GM19238 (cell line): Measurements from ENCODE around the gene ZNF300.
"Not testable (repeated sequence)": the region's sequence is repeated elsewhere in the genome, so short reads cannot be mapped to it uniquely, and the experiment has no call there.

Source experiments
- DNase-seq: peaks from one replicate; pipeline ENCODE4 v3.0.0; 2011; ENCODE audit warnings: low spot score; ENCODE audit not compliant: insufficient read length

Gene ZNF300

DNA sequence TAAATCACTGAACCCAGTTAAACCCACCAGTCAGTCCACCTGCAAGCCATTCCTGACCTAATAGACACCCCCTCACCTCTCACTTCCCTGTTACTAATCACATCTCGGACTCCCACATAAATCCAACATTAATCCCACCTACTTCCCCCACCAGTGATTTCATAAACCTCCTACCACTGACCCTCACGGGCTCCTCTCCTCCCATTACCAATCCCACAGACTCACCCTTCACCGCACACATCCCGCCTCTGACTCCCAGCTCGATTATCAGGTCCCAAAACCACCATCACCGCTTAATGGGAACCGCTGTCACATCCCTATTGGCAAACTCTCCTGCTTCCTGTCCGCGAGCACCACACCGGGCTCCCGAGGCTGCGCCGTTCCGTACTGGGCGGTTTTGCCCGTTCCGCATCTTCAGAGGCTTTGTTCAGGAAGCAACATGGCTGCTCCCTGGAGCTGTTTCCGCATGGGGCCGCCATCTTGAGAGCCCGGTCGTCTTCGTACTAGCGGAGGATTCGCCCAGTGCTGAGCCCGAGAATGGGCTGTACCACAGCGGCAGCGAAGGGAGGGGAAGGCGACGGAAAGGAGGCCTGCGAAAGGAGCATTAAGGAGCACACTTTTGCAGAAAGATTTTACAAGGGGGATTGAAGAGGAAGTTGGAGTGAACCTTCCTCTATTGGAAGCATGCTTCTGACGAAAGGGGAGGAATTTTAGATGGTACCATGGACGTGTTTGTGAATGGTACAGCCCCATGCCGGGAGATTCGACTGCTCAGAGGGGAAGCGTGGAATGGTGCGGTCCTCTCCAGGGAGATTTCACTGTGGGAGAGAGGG is at the start of gene ZNF300:
TSS of gene ZNF300 (minus strand) at position 502 of the 833 bp plus-strand sequence. CDS start 1,825 bp downstream, outside the sequence.
- DNase-seq, result peak; percentile 11

DNA sequence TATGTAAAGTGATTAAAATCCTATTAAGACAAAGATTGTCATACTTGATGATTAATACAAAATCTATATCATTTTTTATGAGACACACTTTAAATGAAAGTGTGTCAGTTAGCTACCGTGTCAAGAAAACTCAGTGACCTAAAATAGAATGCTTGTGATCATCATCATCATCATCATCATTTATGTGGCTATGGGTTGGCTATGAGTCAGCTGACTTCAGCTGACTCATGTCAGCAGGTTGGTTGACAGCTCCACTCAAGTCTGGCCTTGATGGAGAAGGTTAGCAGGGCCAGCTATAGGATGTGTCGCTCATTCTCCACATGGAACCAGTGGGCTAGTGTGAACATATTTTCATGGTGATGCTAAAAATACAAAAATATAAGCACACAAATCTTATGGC is 43.8 kb upstream of the ZNF300 start:
- no peak for DNase-seq

DNA sequence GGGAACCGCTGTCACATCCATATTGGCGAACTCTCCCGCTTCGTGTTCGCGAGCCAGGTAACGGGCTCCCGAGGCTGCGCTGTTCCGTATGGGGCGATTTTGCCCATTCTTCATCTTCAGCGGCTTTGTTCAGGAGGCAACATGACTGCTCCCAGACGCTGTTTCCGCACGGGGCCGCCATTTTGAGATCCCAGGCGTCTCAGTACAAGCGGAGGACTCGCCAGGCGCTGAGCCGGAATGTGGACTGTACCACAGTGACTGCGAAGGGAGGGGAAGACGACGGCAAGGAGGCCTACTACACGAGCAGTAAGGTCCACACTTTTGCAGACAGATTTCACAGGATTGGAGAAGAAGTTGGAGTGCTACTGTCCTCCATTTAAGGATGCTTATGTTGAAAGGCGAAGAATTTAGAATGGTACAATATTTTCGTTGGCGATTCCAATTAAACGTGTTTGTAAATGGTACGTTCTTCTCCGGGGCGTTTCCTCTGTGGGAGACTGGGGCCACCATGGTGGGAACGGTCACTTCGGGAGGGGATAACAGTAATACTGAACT is 41.6 kb upstream of the ZNF300 start:
- DNase-seq, result no peak

- DNase-seq, result no peak
Observed at GRCh38 chr5:150945947-150946346, 41.2 kb upstream of the ZNF300 start.

GRCh38 chr5:150945486-150945885 is 40.7 kb upstream of the ZNF300 start:
- DNase-seq, result no peak

DNA sequence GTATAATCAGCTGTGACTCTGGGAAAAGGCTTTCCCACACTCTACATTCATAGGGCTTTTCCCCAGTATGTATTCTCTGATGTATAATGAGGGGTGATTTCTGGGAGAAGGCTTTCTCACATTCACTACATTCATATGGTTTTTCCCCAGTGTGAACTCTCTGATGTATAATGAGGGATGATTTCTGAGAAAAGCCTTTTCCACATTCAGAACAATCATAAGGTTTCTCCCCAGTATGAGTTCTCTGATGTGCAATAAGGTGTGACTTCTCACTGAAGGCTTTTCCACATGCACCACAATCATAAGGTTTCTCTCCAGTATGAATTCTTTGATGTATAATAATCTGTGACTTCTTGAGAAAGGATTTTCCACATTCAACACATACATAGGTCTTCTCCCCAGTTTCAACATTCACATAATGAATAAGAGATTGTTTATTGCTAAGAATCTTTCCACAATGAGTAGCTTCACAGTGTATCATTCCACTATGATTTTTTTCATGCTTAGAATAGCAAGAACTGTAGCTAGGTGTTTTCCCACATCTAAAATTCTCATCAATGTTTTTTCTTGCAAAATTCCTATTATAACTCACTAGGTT is 26.7 kb upstream of the ZNF300 start:
- DNase-seq, result no peak

GRCh38 chr5:150918613-150919012 is 13.8 kb upstream of the ZNF300 start:
- no peak for DNase-seq

- DNase-seq, result no peak
Observed at GRCh38 chr5:150912312-150912814, 7.6 kb upstream of the ZNF300 start.

- no peak for DNase-seq
Observed at GRCh38 chr5:150905312-150905683, 518 bp upstream of the ZNF300 start.

GRCh38 chr5:150901446-150901845 is 3.3 kb downstream of the ZNF300 start:
- DNase-seq, result no peak

GRCh38 chr5:150895431-150896428 is 9.1 kb downstream of the ZNF300 start:
- no peak for DNase-seq

DNA sequence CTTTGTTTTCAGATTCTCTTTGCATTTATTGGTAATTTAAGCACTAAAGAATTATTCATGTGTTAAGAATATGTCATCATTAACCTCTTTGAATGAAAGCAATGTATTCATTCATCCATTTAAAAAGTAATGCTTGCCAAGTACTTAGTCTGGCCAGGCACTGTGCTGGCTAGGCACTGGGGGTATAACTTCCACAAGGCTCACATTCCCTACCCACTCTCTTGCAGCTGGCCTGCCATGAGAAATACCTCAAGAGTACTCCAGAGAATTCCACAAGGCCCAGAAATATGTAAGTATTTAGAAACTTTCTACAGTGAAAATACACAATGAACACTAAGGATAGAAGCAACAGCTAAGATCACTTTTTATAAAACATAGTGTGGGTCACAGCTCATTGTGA is 25.4 kb downstream of the ZNF300 start:
- no peak for DNase-seq

GRCh38 chr5:150862070-150862469 is 42.7 kb downstream of the ZNF300 start:
- DNase-seq, result no peak

DNA sequence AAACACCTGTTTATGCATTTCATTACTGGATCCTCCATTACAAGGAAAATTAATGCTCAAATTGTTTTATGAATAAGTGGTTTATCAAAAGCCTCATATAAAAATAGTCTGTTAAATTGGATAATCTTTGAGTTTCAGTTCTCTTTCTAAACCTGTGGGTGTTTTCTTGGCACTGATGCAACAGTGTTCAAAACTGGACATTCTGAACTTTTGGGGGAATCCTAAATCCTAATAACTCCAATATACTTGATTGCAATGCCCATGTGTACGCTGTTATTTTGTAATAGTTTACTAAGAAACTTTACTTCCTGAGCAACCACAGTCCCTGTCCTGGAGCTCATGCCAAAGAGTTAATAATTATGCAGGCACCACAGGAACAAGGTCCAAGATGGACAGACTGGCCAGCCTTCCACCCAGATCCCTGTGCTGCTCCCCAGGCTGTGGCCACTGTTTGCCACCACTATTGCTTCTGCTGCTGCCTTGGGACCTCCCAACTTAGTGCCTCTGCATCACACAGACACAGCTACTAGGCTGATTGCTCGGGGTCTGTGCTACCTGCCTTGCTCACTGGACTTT is 44.4 kb downstream of the ZNF300 start:
- DNase-seq, result no peak

DNA sequence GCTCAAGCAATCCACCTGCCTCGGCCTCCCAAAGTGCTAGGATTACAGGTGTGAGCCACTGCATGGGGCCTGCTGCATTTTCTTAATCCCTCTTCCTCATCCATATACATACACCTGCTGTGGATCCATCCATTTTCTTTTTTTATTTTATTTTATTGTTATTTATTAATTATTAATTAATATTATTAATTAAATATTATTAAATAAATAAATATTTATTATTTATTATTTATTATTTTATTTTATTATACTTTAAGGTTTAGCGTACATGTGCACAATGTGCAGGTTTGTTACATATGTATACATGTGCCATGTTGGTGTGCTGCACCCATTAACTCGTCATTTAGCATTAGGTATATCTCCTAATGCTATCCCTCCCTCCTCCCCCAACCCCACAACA is 48.1 kb downstream of the ZNF300 start:
- DNase-seq, result not testable (repeated sequence)

DNA sequence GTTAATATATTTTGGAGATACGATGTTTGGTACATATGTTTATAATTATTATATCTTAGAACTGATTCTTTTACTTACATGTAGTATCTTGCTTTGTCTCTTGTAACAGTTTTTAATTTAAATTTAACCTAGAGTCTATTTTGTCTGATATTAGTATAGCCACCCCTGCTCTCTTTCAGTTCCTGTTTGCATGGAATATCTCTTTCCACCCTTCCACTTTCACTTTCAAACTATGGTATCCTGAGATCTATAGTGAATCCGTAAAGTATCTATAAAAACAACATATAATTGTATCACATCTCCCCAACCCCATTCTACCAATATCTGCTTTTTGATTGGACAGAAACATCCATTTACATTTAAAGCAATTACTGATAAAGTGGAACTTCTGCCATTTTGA is 51.2 kb downstream of the ZNF300 start:
- no peak for DNase-seq

DNA sequence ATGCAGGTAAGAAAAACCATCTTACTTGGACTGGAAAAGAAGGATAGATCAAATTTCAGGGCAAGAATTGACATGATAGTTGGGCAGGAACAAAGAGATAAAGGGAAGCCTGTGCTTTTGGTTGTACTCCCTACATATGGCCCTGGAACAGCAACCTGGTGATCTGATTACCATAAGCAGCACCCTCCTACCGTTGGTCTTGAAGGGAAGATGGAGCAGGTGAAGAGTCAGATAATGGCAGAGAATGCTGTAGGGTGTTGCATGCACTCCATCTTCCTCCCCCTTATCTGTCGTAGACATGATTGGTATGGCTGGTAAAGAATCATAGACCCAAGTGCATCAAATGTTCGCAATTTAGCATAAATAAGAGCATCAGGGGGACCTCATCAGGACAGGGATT is 53.7 kb downstream of the ZNF300 start:
- DNase-seq, result no peak

DNA sequence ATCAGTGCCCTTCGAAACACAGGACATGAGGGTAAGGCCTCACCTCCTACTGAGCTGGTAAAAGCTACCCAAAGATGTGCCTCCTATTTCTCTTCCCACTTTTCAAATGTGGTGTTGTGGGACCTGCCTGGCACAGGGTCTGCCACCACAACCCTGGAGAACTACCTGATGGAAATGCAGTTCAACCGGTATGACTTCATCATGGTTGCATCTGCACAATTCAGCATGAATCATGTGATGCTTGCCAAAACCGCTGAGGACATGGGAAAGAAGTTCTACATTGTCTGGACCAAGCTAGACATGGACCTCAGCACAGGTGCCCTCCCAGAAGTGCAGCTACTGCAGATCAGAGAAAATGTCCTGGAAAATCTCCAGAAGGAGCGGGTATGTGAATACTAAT is 56.5 kb downstream of the ZNF300 start:
- DNase-seq, result no peak

GRCh38 chr5:150847334-150847695 is 57.5 kb downstream of the ZNF300 start:
- DNase-seq, result no peak

- DNase-seq, result peak; percentile 29
Observed at GRCh38 chr5:150846654-150847333, 58.0 kb downstream of the ZNF300 start.

DNA sequence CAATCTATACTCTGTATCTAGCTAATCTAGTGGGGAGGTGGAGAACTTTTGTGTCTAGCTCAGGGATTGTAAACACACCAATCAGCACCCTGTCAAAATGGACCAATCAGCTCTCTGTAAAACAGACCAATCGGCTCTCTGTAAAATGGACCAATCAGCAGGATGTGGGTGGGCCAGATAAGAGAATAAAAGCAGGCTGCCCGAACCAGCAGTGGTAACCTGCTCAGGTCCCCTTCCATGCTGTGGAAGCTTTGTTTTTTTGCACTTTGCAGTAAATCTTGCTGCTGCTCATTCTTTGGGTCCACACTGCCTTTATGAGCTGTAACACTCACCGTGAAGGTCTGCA is 58.5 kb downstream of the ZNF300 start, which contains the start of gene IRGM:
TSS of gene IRGM (plus strand) at position 214 of the 346 bp plus-strand sequence. CDS start 1,603 bp downstream, outside the sequence.
- not testable (repeated sequence) for DNase-seq
